CD4-positive, alpha-beta T cell treated with Interleukin-1 beta for 1 hour (primary cell): ENCODE data around the gene LHFPL5.

ENCODE experiments used
- DNase-seq, 2 donors: peaks; one replicate each; pipeline ENCODE4 v3.0.0-alpha.2; 2020 to 2022

LHFPL5 gene

GRCh38 chr6:35857853-35858252, 52.7 kb downstream of the LHFPL5 start:
- DNase-seq = no peak

GRCh38 chr6:35859367-35859766, 54.2 kb downstream of the LHFPL5 start:
- no peak for DNase-seq
